ENCODE measurements around the gene ZBTB46.

- TF ChIP-seq CTCF (IDR thresholded peaks at IDR 0.05; ENCODE audit: poor library complexity) (no peak), EZH2 (IDR thresholded peaks at IDR 0.05; ENCODE audit: borderline replicate concordance) (no peak), EZH2phosphoT487 (IDR thresholded peaks at IDR 0.05; ENCODE audit: low read depth, severe bottlenecking, unreplicated experiment) (no peak)
These were observed 26.8 kb downstream of the ZBTB46 start for GRCh38 chr20:63804308-63804636.

Data from hepatocyte (in vitro differentiated cells).